Measurements from ENCODE around the gene EMILIN2. TPM values are rescaled to one million over a fixed set of nuclear protein-coding genes. Genes with fewer than 3 reads are reported as not detected.

EMILIN2 gene
- total RNA-seq, 1 experiment from 2014 or later = 0.17 TPM

- no peak for DNase-seq (ENCODE audit: extremely low read depth, low read depth)
These were observed 25.3 kb downstream of the EMILIN2 start for GRCh38 chr18:2872095-2872494.

GRCh38 chr18:2874765-2875164 is 28.0 kb downstream of the EMILIN2 start:
- no peak for DNase-seq (ENCODE audit: extremely low read depth, low read depth)

- DNase-seq (ENCODE audit: extremely low read depth, low read depth) = no peak
These were observed 32.0 kb downstream of the EMILIN2 start for GRCh38 chr18:2878656-2879330.

GRCh38 chr18:2879889-2880288 is 33.1 kb downstream of the EMILIN2 start:
- DNase-seq (ENCODE audit: extremely low read depth, low read depth) = no peak

DNA sequence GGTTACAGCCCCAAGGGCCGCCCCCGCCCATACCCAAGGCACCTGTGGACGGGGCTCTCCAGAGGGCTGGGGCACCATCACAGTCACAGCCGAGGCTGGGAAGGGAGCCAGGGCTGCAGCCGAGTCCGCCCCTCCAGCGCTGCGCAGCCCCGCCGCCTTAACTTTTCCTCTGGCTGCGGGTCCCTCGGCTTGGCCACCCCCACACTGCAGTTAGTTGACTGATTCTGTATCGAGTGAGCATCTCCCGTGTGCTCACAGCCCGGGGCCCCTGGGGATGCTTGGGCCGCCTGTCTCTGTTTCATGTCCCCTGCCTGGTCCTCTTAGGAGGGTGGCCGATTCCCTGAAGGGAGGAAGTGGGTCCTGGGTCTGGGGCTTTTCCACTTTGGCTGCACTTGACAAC is 33.7 kb downstream of the EMILIN2 start:
- no peak for DNase-seq (ENCODE audit: extremely low read depth, low read depth)

- DNase-seq (ENCODE audit: extremely low read depth, low read depth) = no peak
These were observed 34.5 kb downstream of the EMILIN2 start for GRCh38 chr18:2881088-2881839.

DNA sequence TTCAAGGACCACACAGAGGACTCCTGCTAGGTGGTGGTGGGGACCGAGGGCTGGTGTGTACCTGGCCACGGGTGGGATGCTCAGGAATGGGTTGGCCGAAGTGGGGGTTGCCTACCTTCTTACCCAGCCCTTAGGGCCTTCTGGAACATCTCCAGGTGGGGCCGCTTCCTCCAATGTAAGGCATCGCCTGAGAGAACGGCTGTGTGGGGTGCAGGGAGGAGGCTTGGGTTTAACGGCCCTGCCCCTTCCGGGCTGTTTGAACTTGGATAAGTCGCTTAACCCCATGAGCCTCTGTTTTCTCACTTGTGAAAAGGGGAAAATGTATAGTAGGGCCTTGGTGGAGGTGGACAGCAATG is 35.0 kb downstream of the EMILIN2 start:
- no peak for DNase-seq (ENCODE audit: extremely low read depth, low read depth)

- no peak for DNase-seq (ENCODE audit: extremely low read depth, low read depth)
These were observed 35.4 kb downstream of the EMILIN2 start for GRCh38 chr18:2882201-2882600.

DNA sequence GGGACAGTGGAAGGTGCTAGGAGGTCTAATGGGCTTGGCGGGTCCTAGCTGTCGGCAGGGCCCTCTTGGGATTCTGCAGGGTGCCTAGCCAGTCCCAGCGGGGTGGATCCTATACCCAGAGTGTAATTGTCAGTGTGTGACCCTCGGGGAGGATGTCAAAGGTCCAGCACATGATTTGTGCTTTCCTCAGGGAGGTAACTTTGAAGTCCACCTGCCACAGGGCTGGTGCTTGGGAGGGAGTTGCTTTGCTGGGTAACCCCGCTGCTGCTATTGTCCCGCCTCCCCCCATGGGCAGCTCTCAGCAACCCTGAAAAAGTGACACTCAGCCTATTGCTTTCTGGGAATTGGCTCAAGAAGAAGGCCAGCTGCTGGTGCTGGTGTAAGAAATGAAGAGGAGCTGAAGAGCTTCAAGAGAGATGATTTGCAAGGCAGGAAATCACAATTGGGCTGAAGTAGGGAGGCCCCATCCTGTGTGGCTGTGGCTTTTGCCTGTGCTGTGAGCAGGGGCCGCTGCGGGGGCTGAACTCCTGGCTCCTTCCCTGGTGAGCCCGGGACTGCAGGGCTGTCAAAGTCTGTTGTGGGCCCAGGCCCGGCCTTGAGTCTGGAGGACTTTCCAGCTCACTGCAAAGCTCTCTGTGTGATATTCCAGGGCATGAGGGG is 36.4 kb downstream of the EMILIN2 start:
- DNase-seq (ENCODE audit: extremely low read depth, low read depth) = no peak

- DNase-seq (ENCODE audit: extremely low read depth, low read depth) = no peak
These were observed 38.0 kb downstream of the EMILIN2 start for GRCh38 chr18:2884706-2885285.

- DNase-seq (ENCODE audit: extremely low read depth, low read depth) = no peak
These were observed 40.7 kb downstream of the EMILIN2 start for GRCh38 chr18:2887470-2887869.

- DNase-seq (ENCODE audit: extremely low read depth, low read depth) = no peak
These were observed 43.0 kb downstream of the EMILIN2 start for GRCh38 chr18:2889761-2890192.

DNA sequence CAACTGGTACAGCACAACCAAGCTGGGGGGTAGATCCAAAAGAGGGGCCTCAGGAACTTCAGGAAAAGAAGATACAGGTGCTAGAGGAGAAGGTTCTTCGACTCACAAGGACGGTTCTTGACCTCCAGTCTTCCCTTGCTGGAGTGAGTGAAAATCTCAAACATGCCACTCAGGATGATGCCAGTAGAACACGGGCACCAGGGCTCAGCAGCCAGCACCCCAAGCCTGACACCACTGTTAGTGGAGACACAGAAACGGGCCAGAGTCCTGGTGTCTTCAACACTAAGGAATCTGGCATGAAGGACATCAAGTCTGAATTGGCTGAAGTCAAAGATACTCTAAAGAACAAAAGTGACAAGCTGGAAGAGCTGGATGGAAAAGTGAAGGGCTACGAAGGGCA is 43.8 kb downstream of the EMILIN2 start:
- no peak for DNase-seq (ENCODE audit: extremely low read depth, low read depth)

DNA sequence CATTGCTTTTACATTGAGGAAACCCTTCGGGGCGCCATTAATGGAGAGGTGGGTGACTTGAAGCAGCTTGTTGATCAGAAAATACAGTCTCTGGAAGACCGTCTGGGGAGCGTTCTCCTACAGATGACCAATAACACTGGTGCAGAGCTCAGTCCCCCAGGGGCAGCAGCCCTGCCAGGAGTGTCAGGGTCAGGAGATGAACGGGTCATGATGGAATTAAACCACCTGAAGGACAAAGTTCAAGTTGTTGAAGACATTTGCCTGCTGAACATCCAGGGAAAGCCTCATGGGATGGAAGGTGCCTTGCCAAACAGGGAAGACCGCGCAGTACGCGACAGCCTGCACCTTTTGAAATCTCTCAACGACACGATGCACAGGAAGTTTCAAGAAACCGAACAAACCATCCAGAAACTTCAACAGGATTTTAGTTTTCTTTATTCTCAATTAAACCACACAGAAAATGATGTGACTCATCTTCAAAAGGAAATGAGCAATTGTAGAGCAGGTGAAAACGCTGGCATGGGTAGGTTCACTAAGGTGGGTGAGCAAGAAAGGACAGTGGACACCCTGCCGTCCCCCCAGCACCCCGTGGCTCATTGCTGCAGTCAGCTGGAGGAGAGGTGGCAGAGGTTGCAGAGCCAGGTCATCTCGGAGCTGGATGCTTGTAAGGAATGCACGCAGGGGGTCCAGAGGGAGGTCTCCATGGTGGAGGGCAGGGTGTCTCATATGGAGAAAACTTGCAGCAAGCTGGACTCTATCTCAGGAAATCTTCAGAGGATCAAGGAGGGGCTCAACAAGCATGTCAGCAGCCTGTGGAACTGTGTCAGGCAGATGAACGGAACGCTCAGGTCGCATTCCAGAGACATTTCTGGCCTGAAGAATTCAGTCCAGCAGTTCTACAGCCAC is 45.0 kb downstream of the EMILIN2 start:
- DNase-seq (ENCODE audit: extremely low read depth, low read depth) = no peak

DNA sequence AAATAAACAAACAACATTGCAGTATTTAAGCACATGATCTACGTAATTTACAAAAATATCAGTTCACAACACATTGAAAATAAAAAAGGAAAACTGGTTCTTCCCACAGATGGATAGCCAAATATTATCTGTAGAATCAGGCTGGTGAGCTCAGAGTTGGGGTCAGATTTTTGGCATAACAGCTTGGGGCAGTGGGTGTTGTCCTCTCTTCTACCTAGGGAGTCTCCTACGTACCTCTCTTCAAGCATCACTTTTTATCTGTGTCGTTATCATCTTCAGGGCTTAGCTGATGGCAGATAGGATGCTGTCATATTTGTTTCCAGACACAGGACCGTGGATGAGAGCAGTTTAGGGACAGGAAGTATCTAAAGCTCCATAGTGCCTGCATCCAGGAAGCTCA is 46.2 kb downstream of the EMILIN2 start:
- no peak for DNase-seq (ENCODE audit: extremely low read depth, low read depth)

GRCh38 chr18:2893676-2894075 is 46.9 kb downstream of the EMILIN2 start:
- no peak for DNase-seq (ENCODE audit: extremely low read depth, low read depth)

DNA sequence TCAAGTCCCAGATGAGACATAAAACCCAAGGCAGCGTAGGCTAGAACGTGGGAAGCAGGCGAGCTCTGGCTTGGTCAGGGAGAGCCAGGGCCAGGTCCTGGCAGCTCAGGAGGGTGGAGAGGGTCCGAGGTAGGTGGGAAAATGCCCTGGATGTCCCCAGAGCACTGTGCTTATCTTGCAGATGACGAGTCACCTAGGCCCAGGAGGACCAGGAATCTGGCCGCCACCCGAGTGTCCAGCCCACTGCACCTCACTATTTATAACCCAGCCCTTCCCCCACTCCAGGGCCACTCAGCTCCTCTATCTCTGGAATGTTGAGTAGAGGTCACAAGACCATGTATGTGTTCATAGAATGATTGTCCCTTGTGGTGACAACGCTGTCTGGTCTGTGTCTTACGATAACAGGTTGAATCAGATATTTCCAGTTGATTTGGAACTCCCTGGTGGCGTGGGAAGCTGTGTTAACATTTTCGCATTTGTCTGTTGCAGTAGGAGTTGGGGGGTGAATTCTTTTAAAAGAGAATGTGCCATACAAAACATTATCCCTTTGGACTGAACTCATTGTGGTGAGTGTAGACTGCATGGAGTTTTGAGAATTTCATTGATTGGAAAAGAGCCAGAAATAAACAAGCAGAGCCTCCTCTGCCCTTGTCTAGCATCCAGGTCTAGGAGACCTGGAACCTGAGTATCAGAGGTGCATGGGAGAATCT is 47.5 kb downstream of the EMILIN2 start:
- DNase-seq (ENCODE audit: extremely low read depth, low read depth) = no peak

GRCh38 chr18:2894841-2895370 is 48.1 kb downstream of the EMILIN2 start:
- no peak for DNase-seq (ENCODE audit: extremely low read depth, low read depth)

DNA sequence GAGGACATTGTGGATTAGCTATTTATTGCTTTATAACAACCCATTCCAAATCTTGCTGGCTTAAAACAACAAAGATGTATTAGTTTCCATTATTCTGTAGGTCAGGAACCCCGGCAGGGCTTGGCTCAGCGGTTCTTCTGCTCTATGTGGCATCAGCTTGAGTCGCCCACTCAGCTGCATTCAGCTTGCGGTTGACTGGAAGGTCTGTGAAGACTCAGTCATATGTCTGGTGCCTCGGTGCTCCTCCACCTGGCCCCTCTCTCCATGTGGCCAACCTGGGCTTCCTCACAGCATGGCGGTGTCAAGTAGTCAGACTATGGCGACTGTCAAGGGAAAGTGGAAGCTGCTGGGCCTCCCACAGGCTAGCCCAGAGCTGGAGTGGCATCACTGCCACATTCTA is 48.6 kb downstream of the EMILIN2 start:
- no peak for DNase-seq (ENCODE audit: extremely low read depth, low read depth)

GRCh38 chr18:2896990-2897389 is 50.2 kb downstream of the EMILIN2 start:
- no peak for DNase-seq (ENCODE audit: extremely low read depth, low read depth)

Measured in NCI-H460 (cell line).